Breast epithelium (tissue), 4 donors: ENCODE data around the gene CCDC3. TPM values are rescaled to one million over a fixed set of nuclear protein-coding genes. Genes with fewer than 3 reads are reported as not detected.

ENCODE experiments used
- DNase-seq, 2 donors: peaks; one replicate each; pipeline ENCODE4 v3.0.0-alpha.2; 2019; ENCODE audit warnings: low spot score in 2 of 2
- H3K27ac ChIP-seq, 2 donors: fragments of 200-600 bp; sonication (generic) in 1 of 2; one replicate each; pipeline ENCODE4 v1.5.1; 2016 to 2019; ENCODE audit warnings: mild to moderate bottlenecking in 1 of 2
- H3K27me3 ChIP-seq, 2 donors: fragments of 200-600 bp; sonication (generic) in 1 of 2; one replicate each; pipeline versions ENCODE4 v1.5.1 to v1.6.0; 2017 to 2019; ENCODE audit warnings: control low read depth in 1 of 2, mild to moderate bottlenecking in 1 of 2
- H3K36me3 ChIP-seq: fragments of 200-600 bp; one replicate; pipeline ENCODE4 v1.5.1; 2019
- H3K4me1 ChIP-seq, 2 donors: fragments of 200-600 bp; sonication (generic); one replicate each; pipeline ENCODE4 v1.5.1; 2016 to 2019; ENCODE audit warnings: control low read depth in 1 of 2
- H3K4me3 ChIP-seq, 3 donors: fragments of 200-600 bp; sonication (generic); 1 replicate in 2 of 3; 2 replicates in 1 of 3; pipeline ENCODE4 v1.5.1; 2016 to 2019; ENCODE audit warnings: mild to moderate bottlenecking in 3 of 3, moderate library complexity in 2 of 3
- H3K9me3 ChIP-seq, 2 donors: fragments of 200-600 bp; sonication (generic) in 1 of 2; one replicate each; pipeline ENCODE4 v1.5.1; 2016 to 2019; ENCODE audit warnings: control low read depth in 1 of 2
- CTCF ChIP-seq, 3 donors: fragments of 450-650 bp; IDR thresholded peaks; one replicate each; pipeline ENCODE4 v1.5.1; 2016 to 2017; ENCODE audit warnings: antibody characterized with exemption in 3 of 3, mild to moderate bottlenecking in 3 of 3, moderate library complexity in 3 of 3
- POLR2A ChIP-seq: fragments of 450-650 bp; IDR thresholded peaks from one replicate; pipeline ENCODE4 v1.6.1; 2016; ENCODE audit warnings: antibody characterized with exemption, mild to moderate bottlenecking, moderate library complexity
- POLR2AphosphoS5 ChIP-seq, 3 donors: sonication (generic); formaldehyde crosslinking; IDR thresholded peaks; one replicate each; pipeline ENCODE4 v1.6.1; 2017; ENCODE audit warnings: antibody characterized with exemption in 3 of 3
- intact Hi-C: fragments of 100-400 bp; cut with DNase I; formaldehyde crosslinking; loops from one replicate; pipeline ENCODE4 v1.15.1; 2023; ENCODE audit warnings: low total_unique reads
- total RNA-seq, 3 donors: library from RNA; depleted of rRNA; stranded (reverse); fragments of >200 nt; gene quantifications; one replicate each; pipeline ENCODE4 v1.1.0, GENCODE V29; 2016

Gene CCDC3
- total RNA-seq, 3 donors from 2014 or later: 8.2 to 13.0 (median 9.8) TPM

DNA sequence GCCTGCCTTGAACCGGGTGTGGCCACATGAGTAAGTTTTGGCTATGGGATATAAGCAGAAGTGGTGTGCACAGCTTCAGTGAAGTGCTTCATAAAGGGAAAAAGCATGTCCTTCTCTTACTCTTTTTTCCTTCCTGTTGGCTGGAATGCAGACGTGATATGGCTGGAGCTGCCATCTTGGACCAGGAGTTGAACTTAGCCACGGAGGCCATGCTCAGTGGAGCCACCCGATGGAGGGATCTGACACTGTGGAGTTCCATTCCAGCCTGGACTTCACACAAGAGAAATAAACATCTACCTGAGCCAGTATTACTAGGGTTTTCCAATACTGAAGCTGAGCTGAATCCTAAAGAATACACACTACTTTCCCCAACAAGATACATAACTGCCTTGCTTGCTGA, 52.3 kb downstream of the CCDC3 start:
- Histone ChIP-seq H3K27me3 (no peaks in the 10 kb centered on the region), H3K4me1 (no peaks in the 10 kb centered on the region), H3K27ac (no peak overlapping the region), H3K9me3 (peaks cover 0 to 3% of the 10 kb centered on the region in 2 donors), H3K4me3 (no peak overlapping the region), H3K36me3 (no peaks in the 10 kb centered on the region)
- TF ChIP-seq CTCF (IDR thresholded peaks at IDR 0.05): no peak
- no peak for TF ChIP-seq POLR2A
- TF ChIP-seq POLR2AphosphoS5 (IDR thresholded peaks at IDR 0.05): no peak
- intact Hi-C loops: loop anchor here (5.0 kb wide), 1 partner anchor 493 kb away; no protein-coding TSS in a partner anchor
- DNase-seq: no peak

DNA sequence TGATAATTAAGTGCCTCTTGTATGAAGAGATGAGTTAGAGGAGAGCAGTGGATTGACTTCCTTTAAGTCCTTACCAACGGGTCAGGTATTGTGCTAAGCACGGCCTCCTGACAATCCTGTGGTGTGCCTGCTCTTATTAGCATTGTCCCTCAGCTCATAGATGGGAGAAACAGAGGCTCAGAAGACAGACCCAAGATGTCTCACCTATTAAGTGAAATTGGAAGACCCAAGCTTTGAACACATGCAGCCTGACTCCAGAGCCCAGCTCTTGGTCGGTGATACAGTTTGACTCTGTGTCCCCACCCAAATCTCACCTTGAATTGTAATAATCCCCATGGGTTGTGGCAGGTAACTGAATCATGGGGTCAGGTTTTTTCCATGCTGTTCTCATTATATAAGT, 53.8 kb downstream of the CCDC3 start:
- H3K4me1 ChIP-seq: no peaks in the 10 kb centered on the region
- intact Hi-C loops: loop anchor here (5.0 kb wide), 1 partner anchor 495 kb away; no protein-coding TSS in a partner anchor
- H3K27ac ChIP-seq: no peak overlapping the region
- H3K27me3 ChIP-seq: no peaks in the 10 kb centered on the region
- H3K36me3 ChIP-seq: no peaks in the 10 kb centered on the region
- no peak overlapping the region for H3K4me3 ChIP-seq
- no peaks in the 10 kb centered on the region for H3K9me3 ChIP-seq
- no peak for TF ChIP-seq POLR2AphosphoS5 (IDR thresholded peaks at IDR 0.05)
- no peak for TF ChIP-seq CTCF (IDR thresholded peaks at IDR 0.05)
- no peak for TF ChIP-seq POLR2A
- no peak for DNase-seq

DNA sequence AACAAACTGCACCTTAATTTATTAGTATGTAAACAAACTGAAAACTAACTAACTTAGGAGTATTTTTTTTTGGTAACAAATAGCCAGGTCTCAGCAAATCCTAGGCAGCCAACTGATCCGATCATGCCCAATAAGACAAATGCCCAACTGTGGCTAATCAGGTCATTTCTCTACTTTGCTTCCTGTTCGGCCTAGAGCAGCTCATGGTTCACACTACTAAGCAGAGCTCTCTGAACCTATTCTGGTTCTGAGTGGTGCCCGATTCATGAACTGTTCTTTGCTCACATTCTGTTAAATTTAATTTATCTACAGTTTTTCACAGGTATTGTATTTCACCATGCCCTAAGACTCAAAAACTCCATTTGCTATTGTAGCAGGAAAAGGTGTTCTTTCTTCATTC, 55.1 kb downstream of the CCDC3 start:
- DNase-seq: no peak
- no peaks in the 10 kb centered on the region for H3K9me3 ChIP-seq
- H3K27ac ChIP-seq: no peak overlapping the region
- no peaks in the 10 kb centered on the region for H3K36me3 ChIP-seq
- no peaks in the 10 kb centered on the region for H3K27me3 ChIP-seq
- no peak overlapping the region for H3K4me3 ChIP-seq
- no peaks in the 10 kb centered on the region for H3K4me1 ChIP-seq
- no peak for TF ChIP-seq POLR2A
- no peak for TF ChIP-seq CTCF (IDR thresholded peaks at IDR 0.05)
- intact Hi-C loops: loop anchor here (5.0 kb wide), 1 partner anchor 496 kb away; no protein-coding TSS in a partner anchor

- TF ChIP-seq CTCF (IDR thresholded peaks at IDR 0.05) (no peak), POLR2AphosphoS5 (IDR thresholded peaks at IDR 0.05) (no peak), POLR2A (no peak)
- Histone ChIP-seq H3K27me3 (no peaks in the 10 kb centered on the region), H3K36me3 (no peaks in the 10 kb centered on the region), H3K4me3 (no peak overlapping the region), H3K9me3 (no peaks in the 10 kb centered on the region), H3K4me1 (no peaks in the 10 kb centered on the region), H3K27ac (no peak overlapping the region)
- no peak for DNase-seq
- intact Hi-C loops: loop anchor here (5.0 kb wide), 1 partner anchor 496 kb away; no protein-coding TSS in a partner anchor
Observed at GRCh38 chr10:12945690-12946359, 55.7 kb downstream of the CCDC3 start.

GRCh38 chr10:12944931-12945330, 56.6 kb downstream of the CCDC3 start:
- no peak overlapping the region for H3K4me3 ChIP-seq
- intact Hi-C loops: loop anchor here (5.0 kb wide), 1 partner anchor 497 kb away; no protein-coding TSS in a partner anchor
- H3K9me3 ChIP-seq: no peaks in the 10 kb centered on the region
- H3K27me3 ChIP-seq: no peaks in the 10 kb centered on the region
- no peaks in the 10 kb centered on the region for H3K36me3 ChIP-seq
- TF ChIP-seq POLR2AphosphoS5 (IDR thresholded peaks at IDR 0.05) (no peak), POLR2A (no peak), CTCF (IDR thresholded peaks at IDR 0.05) (no peak)
- no peak for DNase-seq
- no peak overlapping the region for H3K27ac ChIP-seq
- H3K4me1 ChIP-seq: no peaks in the 10 kb centered on the region
